Esophagus muscularis mucosa (tissue), 4 donors: ENCODE data around the gene MAD1L1.

Experiments
- EP300 ChIP-seq: sonication (generic); formaldehyde crosslinking; IDR thresholded peaks from one replicate; pipeline ENCODE4 v1.6.1; 2017; ENCODE audit warnings: antibody characterized with exemption
- POLR2A ChIP-seq: fragments of 450-650 bp; IDR thresholded peaks from one replicate; pipeline ENCODE4 v1.6.1; 2017; ENCODE audit warnings: antibody characterized with exemption, moderate library complexity, mild to moderate bottlenecking, low read depth
- POLR2AphosphoS5 ChIP-seq, 2 donors: sonication (generic); formaldehyde crosslinking; IDR thresholded peaks; one replicate each; pipeline ENCODE4 v1.6.1; 2017; ENCODE audit warnings: antibody characterized with exemption in 2 of 2
- TF ChIP-seq, protein P1 (sequence below), 3 experiments: fragments of 200-600 bp in 2 of 3; fragments of 450-650 bp in 1 of 3; sonication (generic) in 2 of 3; IDR thresholded peaks; one replicate each; pipeline ENCODE4 v1.5.1; 2017 to 2019; ENCODE audit warnings: antibody characterized with exemption in 3 of 3, mild to moderate bottlenecking in 2 of 3, moderate library complexity in 1 of 3

DNA sequence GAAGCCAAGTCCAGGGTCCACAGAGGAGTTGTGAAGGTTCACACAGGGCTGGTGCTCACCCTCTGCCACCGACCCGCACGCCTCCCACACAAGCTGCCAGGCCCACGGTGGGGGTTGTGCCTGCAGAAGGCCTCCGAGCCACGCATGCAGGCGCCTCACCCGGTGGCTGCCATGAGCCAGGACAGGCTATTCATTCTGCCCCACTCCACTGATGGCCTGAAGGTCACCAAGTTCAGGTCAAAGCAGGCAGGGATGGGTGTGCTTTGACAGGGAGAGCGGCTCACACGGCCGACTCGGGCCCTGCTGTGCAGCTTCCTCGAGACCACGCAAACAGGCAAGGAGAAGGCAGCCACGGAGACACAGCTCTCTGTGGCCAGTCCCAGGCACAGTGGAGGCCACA, 143.9 kb downstream of the MAD1L1 start:
- TF ChIP-seq EP300 (no peak), POLR2A (no peak), POLR2AphosphoS5 (IDR thresholded peaks at IDR 0.05) (no peak)
- TF ChIP-seq, protein P1, sequence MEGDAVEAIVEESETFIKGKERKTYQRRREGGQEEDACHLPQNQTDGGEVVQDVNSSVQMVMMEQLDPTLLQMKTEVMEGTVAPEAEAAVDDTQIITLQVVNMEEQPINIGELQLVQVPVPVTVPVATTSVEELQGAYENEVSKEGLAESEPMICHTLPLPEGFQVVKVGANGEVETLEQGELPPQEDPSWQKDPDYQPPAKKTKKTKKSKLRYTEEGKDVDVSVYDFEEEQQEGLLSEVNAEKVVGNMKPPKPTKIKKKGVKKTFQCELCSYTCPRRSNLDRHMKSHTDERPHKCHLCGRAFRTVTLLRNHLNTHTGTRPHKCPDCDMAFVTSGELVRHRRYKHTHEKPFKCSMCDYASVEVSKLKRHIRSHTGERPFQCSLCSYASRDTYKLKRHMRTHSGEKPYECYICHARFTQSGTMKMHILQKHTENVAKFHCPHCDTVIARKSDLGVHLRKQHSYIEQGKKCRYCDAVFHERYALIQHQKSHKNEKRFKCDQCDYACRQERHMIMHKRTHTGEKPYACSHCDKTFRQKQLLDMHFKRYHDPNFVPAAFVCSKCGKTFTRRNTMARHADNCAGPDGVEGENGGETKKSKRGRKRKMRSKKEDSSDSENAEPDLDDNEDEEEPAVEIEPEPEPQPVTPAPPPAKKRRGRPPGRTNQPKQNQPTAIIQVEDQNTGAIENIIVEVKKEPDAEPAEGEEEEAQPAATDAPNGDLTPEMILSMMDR (IDR thresholded peaks at IDR 0.05), result no peak
